ENCODE data around the gene SEMA6A. TPM values are rescaled to one million over a fixed set of nuclear protein-coding genes. Genes with fewer than 3 reads are reported as not detected.

The SEMA6A gene
- total RNA-seq, 1 experiment from 2014 or later, result 2.1 TPM

DNA sequence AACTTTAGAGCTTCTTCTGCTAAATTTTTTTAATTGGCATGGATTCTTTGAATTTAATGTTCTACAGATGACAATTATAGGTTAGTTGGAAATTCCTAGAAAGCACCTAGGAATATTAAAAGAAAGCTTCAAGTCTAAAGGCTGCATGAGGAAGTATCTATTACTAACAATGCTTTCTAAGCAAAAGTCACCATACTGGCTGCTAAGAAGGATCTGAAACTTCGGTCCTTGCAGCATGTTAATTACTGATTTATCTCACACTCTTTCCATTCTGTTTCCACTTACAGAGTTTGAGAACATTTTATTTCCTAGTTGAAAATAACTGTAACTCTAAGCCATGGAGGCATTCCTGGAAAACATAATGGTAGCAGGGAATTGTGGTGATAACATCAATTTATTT, 8.4 kb downstream of the SEMA6A start:
- Mint-ChIP-seq H3K9me3 (ENCODE audit: unreplicated experiment) (no peaks in the 10 kb centered on the region), H3K4me1 (ENCODE audit: insufficient read depth, unreplicated experiment) (peaks cover 5% of the 10 kb centered on the region), H3K27me3 (ENCODE audit: insufficient read depth, unreplicated experiment) (no peaks in the 10 kb centered on the region), H3K36me3 (ENCODE audit: insufficient read depth, unreplicated experiment) (no peaks in the 10 kb centered on the region), H3K4me3 (ENCODE audit: unreplicated experiment) (no peak overlapping the region), H3K27ac (ENCODE audit: low read depth, unreplicated experiment) (no peak overlapping the region)
- no TSS peak for BruUV-seq (replicated peaks)
- TF ChIP-seq, protein P1, sequence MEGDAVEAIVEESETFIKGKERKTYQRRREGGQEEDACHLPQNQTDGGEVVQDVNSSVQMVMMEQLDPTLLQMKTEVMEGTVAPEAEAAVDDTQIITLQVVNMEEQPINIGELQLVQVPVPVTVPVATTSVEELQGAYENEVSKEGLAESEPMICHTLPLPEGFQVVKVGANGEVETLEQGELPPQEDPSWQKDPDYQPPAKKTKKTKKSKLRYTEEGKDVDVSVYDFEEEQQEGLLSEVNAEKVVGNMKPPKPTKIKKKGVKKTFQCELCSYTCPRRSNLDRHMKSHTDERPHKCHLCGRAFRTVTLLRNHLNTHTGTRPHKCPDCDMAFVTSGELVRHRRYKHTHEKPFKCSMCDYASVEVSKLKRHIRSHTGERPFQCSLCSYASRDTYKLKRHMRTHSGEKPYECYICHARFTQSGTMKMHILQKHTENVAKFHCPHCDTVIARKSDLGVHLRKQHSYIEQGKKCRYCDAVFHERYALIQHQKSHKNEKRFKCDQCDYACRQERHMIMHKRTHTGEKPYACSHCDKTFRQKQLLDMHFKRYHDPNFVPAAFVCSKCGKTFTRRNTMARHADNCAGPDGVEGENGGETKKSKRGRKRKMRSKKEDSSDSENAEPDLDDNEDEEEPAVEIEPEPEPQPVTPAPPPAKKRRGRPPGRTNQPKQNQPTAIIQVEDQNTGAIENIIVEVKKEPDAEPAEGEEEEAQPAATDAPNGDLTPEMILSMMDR (IDR thresholded peaks at IDR 0.05; ENCODE audit: unreplicated experiment), result no peak
- ChIA-PET POLR2A (no interaction called here), CTCF (interaction anchor here (0.6 to 1.0 kb wide), 2 partner anchors 9 to 431 kb away, joined by 3 to 4 read pairs; no protein-coding TSS in a partner anchor)
- no peak for DNase-seq (ENCODE audit: unreplicated experiment)
- intact Hi-C loops (cut with micrococcal nuclease), result no loop called here

DNA sequence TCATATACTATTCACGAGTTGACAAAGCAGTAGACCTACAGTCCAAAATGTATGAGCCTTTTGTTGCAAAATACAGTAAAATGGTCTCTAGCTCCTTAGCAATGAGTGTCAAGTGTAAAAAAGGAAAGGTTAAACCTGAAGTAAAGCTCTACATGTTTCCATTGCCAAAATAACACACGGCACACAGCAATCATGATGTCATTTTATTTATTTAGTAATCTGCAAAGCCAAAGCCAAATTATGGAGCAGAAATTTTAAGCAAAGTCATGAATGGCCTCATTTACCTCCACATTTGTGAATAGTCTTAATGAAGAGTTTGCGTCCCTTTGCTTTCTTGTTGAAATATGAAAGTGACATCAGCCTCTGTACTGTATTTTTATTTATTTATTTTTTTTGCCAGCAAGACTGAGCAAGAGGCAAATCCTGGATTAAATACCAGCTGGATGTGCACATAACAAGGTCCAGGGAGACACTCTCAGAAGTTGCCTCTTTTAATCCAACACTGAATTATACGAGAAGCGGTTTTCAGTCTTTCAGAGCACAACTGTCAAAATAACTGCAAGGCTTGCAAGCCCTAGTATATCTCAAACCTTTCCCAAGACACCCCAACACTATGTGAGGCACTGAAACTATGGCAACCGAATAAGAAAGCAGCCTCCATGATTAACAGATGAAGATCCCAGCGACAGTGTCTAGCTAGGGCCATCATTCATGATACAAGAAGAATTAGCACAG, 9.7 kb downstream of the SEMA6A start:
- BruUV-seq (replicated peaks), result no TSS peak
- Mint-ChIP-seq H3K27me3 (ENCODE audit: insufficient read depth, unreplicated experiment) (no peaks in the 10 kb centered on the region), H3K27ac (ENCODE audit: low read depth, unreplicated experiment) (no peak overlapping the region), H3K4me3 (ENCODE audit: unreplicated experiment) (no peak overlapping the region), H3K36me3 (ENCODE audit: insufficient read depth, unreplicated experiment) (no peaks in the 10 kb centered on the region), H3K4me1 (ENCODE audit: insufficient read depth, unreplicated experiment) (peaks cover 5% of the 10 kb centered on the region), H3K9me3 (ENCODE audit: unreplicated experiment) (no peaks in the 10 kb centered on the region)
- no peak for DNase-seq (ENCODE audit: unreplicated experiment)
- TF ChIP-seq, protein P1 (IDR thresholded peaks at IDR 0.05; ENCODE audit: unreplicated experiment), result no peak
- intact Hi-C loops (cut with micrococcal nuclease), result no loop called here
- POLR2A ChIA-PET, result no interaction called here
- CTCF ChIA-PET, result interaction anchor here (0.7 to 1.0 kb wide), 2 partner anchors 7 to 383 kb away, joined by 3 to 4 read pairs; no protein-coding TSS in a partner anchor

DNA sequence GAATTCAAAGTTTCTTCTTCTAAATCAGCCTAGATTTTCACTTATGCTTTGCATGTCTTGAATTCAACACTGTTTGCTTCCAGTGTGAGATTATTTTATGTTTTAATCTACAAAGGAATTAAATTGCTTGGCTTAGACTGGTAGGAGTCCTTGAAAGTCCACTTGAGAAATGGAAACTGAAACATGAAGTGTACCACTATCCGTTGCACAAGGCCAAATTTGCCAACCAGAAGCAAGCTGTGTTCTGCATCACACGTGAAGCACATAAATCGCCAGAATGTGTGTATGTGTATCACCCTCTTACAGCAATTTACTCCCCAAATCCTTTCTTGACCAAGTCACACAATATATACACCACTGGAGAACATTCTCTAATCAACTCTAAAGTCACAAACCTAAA, 10.3 kb downstream of the SEMA6A start:
- Mint-ChIP-seq H3K4me3 (ENCODE audit: unreplicated experiment) (no peak overlapping the region), H3K9me3 (ENCODE audit: unreplicated experiment) (no peaks in the 10 kb centered on the region), H3K27me3 (ENCODE audit: insufficient read depth, unreplicated experiment) (no peaks in the 10 kb centered on the region), H3K27ac (ENCODE audit: low read depth, unreplicated experiment) (no peak overlapping the region), H3K4me1 (ENCODE audit: insufficient read depth, unreplicated experiment) (peaks cover 5% of the 10 kb centered on the region), H3K36me3 (ENCODE audit: insufficient read depth, unreplicated experiment) (no peaks in the 10 kb centered on the region)
- DNase-seq (ENCODE audit: unreplicated experiment), result no peak
- BruUV-seq (replicated peaks), result no TSS peak
- intact Hi-C loops (cut with micrococcal nuclease), result no loop called here
- ChIA-PET CTCF (interaction anchor here (0.7 kb wide), 1 partner anchor 384 kb away, joined by 3 read pairs; no protein-coding TSS in a partner anchor), POLR2A (interaction anchor here (0.6 kb wide), 1 partner anchor 1465 kb away, joined by 3 read pairs; no protein-coding TSS in a partner anchor)
- TF ChIP-seq, protein P1 (IDR thresholded peaks at IDR 0.05; ENCODE audit: unreplicated experiment), result no peak

DNA sequence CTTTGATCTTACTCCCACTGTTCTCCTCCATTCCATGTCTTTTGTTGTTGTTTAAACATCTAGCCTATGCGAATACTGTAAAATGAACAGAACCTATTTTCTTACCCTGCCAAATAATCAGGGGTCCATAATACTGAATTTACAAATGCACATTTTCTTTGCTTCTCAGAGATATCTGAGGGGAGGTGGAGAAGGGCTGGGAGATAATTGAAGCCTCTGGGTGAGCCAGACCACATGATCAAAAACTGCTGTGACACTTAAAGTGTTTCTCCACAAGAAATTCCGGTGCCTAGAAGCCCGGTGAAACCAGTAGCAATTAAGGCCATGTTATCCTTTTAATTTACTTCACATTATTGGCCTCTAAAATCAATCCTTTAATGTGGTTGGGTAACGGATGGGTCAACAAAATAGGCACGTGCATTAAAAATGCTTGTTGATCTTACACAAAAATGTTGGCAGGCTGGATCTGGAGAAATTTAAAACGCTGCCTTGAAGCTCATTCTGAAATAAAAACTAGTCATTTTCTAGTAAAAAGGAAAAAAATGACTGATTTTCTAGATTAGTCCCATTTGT, 10.8 kb downstream of the SEMA6A start:
- H3K9me3 Mint-ChIP-seq (ENCODE audit: unreplicated experiment), result no peaks in the 10 kb centered on the region
- H3K4me1 Mint-ChIP-seq (ENCODE audit: insufficient read depth, unreplicated experiment), result peaks cover 2% of the 10 kb centered on the region
- no peaks in the 10 kb centered on the region for H3K36me3 Mint-ChIP-seq (ENCODE audit: insufficient read depth, unreplicated experiment)
- no peak for DNase-seq (ENCODE audit: unreplicated experiment)
- H3K27me3 Mint-ChIP-seq (ENCODE audit: insufficient read depth, unreplicated experiment), result no peaks in the 10 kb centered on the region
- intact Hi-C loops (cut with micrococcal nuclease), result no loop called here
- no peak overlapping the region for H3K4me3 Mint-ChIP-seq (ENCODE audit: unreplicated experiment)
- CTCF ChIA-PET, result no interaction called here
- TF ChIP-seq, protein P1 (IDR thresholded peaks at IDR 0.05; ENCODE audit: unreplicated experiment), result no peak
- POLR2A ChIA-PET, result interaction anchor here (0.6 kb wide), 1 partner anchor 1466 kb away, joined by 3 read pairs; no protein-coding TSS in a partner anchor
- H3K27ac Mint-ChIP-seq (ENCODE audit: low read depth, unreplicated experiment), result no peak overlapping the region
- BruUV-seq (replicated peaks), result no TSS peak

Measured in MCF 10A (cell line).